Measurements from ENCODE around the gene VPS8. TPM values are rescaled to one million over a fixed set of nuclear protein-coding genes. Genes with fewer than 3 reads are reported as not detected.

Gene VPS8
- total and polyA plus RNA-seq, 2 donors (not counting 1 experiment from before 2014, with no cell fraction given), result 24.9 to 99.4 TPM

DNA sequence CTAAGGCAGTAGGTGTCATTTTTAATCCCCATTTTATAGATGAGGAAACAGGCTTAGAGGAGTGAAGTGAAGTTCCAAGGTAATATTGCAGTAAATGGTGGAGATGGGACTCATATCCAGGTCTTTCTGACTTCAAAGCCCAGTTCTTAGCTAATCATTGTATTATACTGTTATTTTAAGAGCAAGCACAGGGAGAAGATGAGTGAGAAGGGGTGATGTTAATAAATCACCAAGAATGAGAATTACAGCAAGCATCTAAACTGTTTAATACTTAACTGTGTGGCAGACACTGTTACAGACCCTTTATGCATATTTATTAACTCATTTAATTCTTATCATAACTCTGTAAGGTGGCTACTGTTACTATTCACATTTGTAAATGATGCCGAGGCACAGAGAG lies 61.2 kb downstream of the VPS8 start:
- Histone ChIP-seq H3K9me3 (ENCODE audit: control insufficient read depth, insufficient read depth, low read depth, low read length) (no peaks in the 10 kb centered on the region), H3K27ac (ENCODE audit: insufficient read depth, low read length) (no peak overlapping the region), H3K4me1 (ENCODE audit: control insufficient read depth, extremely low read depth, insufficient read depth, low read length) (no peaks in the 10 kb centered on the region), H3K27me3 (ENCODE audit: control insufficient read depth, insufficient read depth, low read length) (no peaks in the 10 kb centered on the region), H3K79me2 (ENCODE audit: control insufficient read depth, insufficient read depth, low read length) (no peaks in the 10 kb centered on the region), H3K9ac (ENCODE audit: insufficient read depth, low read length) (no peak overlapping the region), H4K20me1 (ENCODE audit: control insufficient read depth, extremely low read depth, insufficient read depth, low read length) (no peaks in the 10 kb centered on the region), H3K36me3 (ENCODE audit: control insufficient read depth, insufficient read depth, low read length) (peaks cover 2% of the 10 kb centered on the region), H3K4me3 (replicated peaks in 1 of 4; ENCODE audit: control extremely low read depth in 1 of 4, insufficient read depth in 1 of 4, low read depth in 3 of 4, low read length in 4 of 4) (no peak overlapping the region), H2AFZ (ENCODE audit: low read length) (no peak overlapping the region), H3K4me2 (ENCODE audit: extremely low read depth, insufficient read depth, low read length) (no peak overlapping the region)
- TF ChIP-seq, protein P1, sequence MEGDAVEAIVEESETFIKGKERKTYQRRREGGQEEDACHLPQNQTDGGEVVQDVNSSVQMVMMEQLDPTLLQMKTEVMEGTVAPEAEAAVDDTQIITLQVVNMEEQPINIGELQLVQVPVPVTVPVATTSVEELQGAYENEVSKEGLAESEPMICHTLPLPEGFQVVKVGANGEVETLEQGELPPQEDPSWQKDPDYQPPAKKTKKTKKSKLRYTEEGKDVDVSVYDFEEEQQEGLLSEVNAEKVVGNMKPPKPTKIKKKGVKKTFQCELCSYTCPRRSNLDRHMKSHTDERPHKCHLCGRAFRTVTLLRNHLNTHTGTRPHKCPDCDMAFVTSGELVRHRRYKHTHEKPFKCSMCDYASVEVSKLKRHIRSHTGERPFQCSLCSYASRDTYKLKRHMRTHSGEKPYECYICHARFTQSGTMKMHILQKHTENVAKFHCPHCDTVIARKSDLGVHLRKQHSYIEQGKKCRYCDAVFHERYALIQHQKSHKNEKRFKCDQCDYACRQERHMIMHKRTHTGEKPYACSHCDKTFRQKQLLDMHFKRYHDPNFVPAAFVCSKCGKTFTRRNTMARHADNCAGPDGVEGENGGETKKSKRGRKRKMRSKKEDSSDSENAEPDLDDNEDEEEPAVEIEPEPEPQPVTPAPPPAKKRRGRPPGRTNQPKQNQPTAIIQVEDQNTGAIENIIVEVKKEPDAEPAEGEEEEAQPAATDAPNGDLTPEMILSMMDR (conservative IDR thresholded peaks at IDR 0.05 in 1 of 2, IDR thresholded peaks at IDR 0.05 in 1 of 2; ENCODE audit: low read depth in 1 of 2, low read length in 2 of 2), result no peak
- no peak for TF ChIP-seq EZH2 (IDR thresholded peaks at IDR 0.05; ENCODE audit: low read length, missing control alignments)
- DNase-seq (ENCODE audit: low read depth in 2 of 2), result no peak

GRCh38 chr3:184874709-184875644 lies 63.0 kb downstream of the VPS8 start:
- H3K27ac ChIP-seq (ENCODE audit: insufficient read depth, low read length), result no peak overlapping the region
- no peak overlapping the region for H2AFZ ChIP-seq (ENCODE audit: low read length)
- no peaks in the 10 kb centered on the region for H4K20me1 ChIP-seq (ENCODE audit: control insufficient read depth, extremely low read depth, insufficient read depth, low read length)
- H3K36me3 ChIP-seq (ENCODE audit: control insufficient read depth, insufficient read depth, low read length), result no peaks in the 10 kb centered on the region
- DNase-seq (ENCODE audit: low read depth in 2 of 2), result peak; percentile 19 to 43
- H3K9me3 ChIP-seq (ENCODE audit: control insufficient read depth, insufficient read depth, low read depth, low read length), result no peaks in the 10 kb centered on the region
- no peak overlapping the region for H3K4me2 ChIP-seq (ENCODE audit: extremely low read depth, insufficient read depth, low read length)
- no peaks in the 10 kb centered on the region for H3K27me3 ChIP-seq (ENCODE audit: control insufficient read depth, insufficient read depth, low read length)
- no peak overlapping the region for H3K4me3 ChIP-seq (replicated peaks in 1 of 4; ENCODE audit: control extremely low read depth in 1 of 4, insufficient read depth in 1 of 4, low read depth in 3 of 4, low read length in 4 of 4)
- TF ChIP-seq, protein P1 (conservative IDR thresholded peaks at IDR 0.05 in 1 of 2, IDR thresholded peaks at IDR 0.05 in 1 of 2; ENCODE audit: low read depth in 1 of 2, low read length in 2 of 2), result peak; percentile 45 to 56
- no peak for TF ChIP-seq EZH2 (IDR thresholded peaks at IDR 0.05; ENCODE audit: low read length, missing control alignments)
- H3K9ac ChIP-seq (ENCODE audit: insufficient read depth, low read length), result no peak overlapping the region
- H3K79me2 ChIP-seq (ENCODE audit: control insufficient read depth, insufficient read depth, low read length), result no peaks in the 10 kb centered on the region
- H3K4me1 ChIP-seq (ENCODE audit: control insufficient read depth, extremely low read depth, insufficient read depth, low read length), result no peaks in the 10 kb centered on the region

GRCh38 chr3:184880276-184881019 lies 68.5 kb downstream of the VPS8 start:
- Histone ChIP-seq H3K4me3 (replicated peaks in 1 of 4; ENCODE audit: control extremely low read depth in 1 of 4, insufficient read depth in 1 of 4, low read depth in 3 of 4, low read length in 4 of 4) (no peak overlapping the region), H4K20me1 (ENCODE audit: control insufficient read depth, extremely low read depth, insufficient read depth, low read length) (no peaks in the 10 kb centered on the region), H3K9me3 (ENCODE audit: control insufficient read depth, insufficient read depth, low read depth, low read length) (no peaks in the 10 kb centered on the region), H3K27me3 (ENCODE audit: control insufficient read depth, insufficient read depth, low read length) (no peaks in the 10 kb centered on the region), H2AFZ (ENCODE audit: low read length) (no peak overlapping the region), H3K36me3 (ENCODE audit: control insufficient read depth, insufficient read depth, low read length) (no peaks in the 10 kb centered on the region), H3K4me2 (ENCODE audit: extremely low read depth, insufficient read depth, low read length) (no peak overlapping the region), H3K4me1 (ENCODE audit: control insufficient read depth, extremely low read depth, insufficient read depth, low read length) (no peaks in the 10 kb centered on the region), H3K27ac (ENCODE audit: insufficient read depth, low read length) (no peak overlapping the region), H3K9ac (ENCODE audit: insufficient read depth, low read length) (no peak overlapping the region), H3K79me2 (ENCODE audit: control insufficient read depth, insufficient read depth, low read length) (no peaks in the 10 kb centered on the region)
- TF ChIP-seq, protein P1 (conservative IDR thresholded peaks at IDR 0.05 in 1 of 2, IDR thresholded peaks at IDR 0.05 in 1 of 2; ENCODE audit: low read depth in 1 of 2, low read length in 2 of 2), result no peak
- no peak for TF ChIP-seq EZH2 (IDR thresholded peaks at IDR 0.05; ENCODE audit: low read length, missing control alignments)
- peak in 1 of 2 donors; percentile 73 for DNase-seq (ENCODE audit: low read depth in 2 of 2)
